Measurements from ENCODE around the gene RARS1. TPM values are rescaled to one million over a fixed set of nuclear protein-coding genes. Genes with fewer than 3 reads are reported as not detected.

The RARS1 gene
- total RNA-seq, result 104 and 111 TPM in 2 replicates

DNA sequence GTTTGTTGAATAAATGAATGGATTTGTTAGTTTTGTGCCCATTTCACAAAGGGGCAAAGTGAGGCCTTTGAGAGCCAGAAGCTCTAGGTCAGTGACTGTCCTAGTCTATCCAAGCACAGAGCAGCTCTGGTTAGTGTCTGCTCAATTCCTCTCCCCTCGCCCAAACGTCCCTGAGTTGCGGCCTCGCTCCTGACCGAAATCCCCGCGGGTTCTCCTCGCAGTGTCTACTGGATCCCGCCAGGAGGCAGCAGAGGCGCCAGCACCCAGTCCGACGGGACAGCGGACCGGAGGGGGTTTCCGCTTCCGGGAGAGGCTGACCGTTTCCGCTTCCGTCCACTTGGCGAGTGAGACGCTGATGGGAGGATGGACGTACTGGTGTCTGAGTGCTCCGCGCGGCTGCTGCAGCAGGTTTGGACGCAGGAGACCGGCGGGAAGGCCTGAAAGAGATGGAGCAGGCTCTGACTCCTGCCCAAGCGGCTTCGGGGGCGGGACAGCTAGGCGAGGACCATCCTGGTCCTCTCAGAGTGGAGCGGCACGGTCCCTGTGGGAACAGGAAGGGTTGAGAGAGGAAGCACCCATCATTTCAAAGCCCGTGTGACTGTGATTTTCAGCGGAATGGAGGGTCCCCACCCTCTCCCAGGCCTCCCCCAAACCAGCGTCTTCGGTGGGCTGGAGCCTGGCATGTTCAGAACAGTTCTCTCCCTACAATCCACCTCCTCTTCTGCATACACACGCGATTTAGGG is at the start of gene RARS1:
Gene RARS1, plus strand, starts transcription at position 336 of the 744 bp plus-strand sequence. Its CDS starts 28 bp downstream, at position 364.

GRCh38 chr5:168528521-168529373 is 42.5 kb downstream of the RARS1 start, which contains the start of gene FBLL1:
Gene FBLL1 (plus strand): TSS chr5:168529305. CDS start chr5:168529505, 200 bp downstream.

Other genes starting within 250 kb of the RARS1 start
- gene WWC1, start 194.8 kb upstream of the RARS1 start, total RNA-seq, result 11.5 and 21.6 TPM in 2 replicates
- not detected in 2 replicates for gene FBLL1, start 42.8 kb downstream of the RARS1 start, total RNA-seq
- gene PANK3, start 92.9 kb downstream of the RARS1 start, total RNA-seq, result 27.5 and 37.5 TPM in 2 replicates

Data from airway epithelial cell (primary cell).